Trophoblast cell (in vitro differentiated cells and primary cell): Measurements from ENCODE around the gene ZNF784.

ENCODE experiments used
- DNase-seq, 2 donors: peaks; one replicate each; pipeline ENCODE4 v3.0.0-alpha.2; 2016
- H2AFZ ChIP-seq: 2 replicates; pipeline ENCODE4 v1.6.1; 2013; ENCODE audit warnings: low read length, moderate library complexity, mild to moderate bottlenecking; ENCODE audit not compliant: insufficient read depth, poor library complexity
- H2AK5ac ChIP-seq: 2 replicates; pipeline ENCODE4 v1.6.1; 2013; ENCODE audit warnings: mild to moderate bottlenecking, low read length
- H2BK120ac ChIP-seq: 2 replicates; pipeline ENCODE4 v1.6.1; 2013; ENCODE audit warnings: low read length, mild to moderate bottlenecking, moderate library complexity; ENCODE audit not compliant: insufficient read depth, poor library complexity
- H2BK12ac ChIP-seq: 2 replicates; pipeline ENCODE4 v1.6.1; 2013; ENCODE audit warnings: mild to moderate bottlenecking, low read length, moderate library complexity
- H2BK5ac ChIP-seq: 2 replicates; pipeline ENCODE4 v1.6.1; 2013; ENCODE audit warnings: low read length, low read depth, moderate library complexity, mild to moderate bottlenecking; ENCODE audit not compliant: poor library complexity
- H3K14ac ChIP-seq: 2 replicates; pipeline ENCODE4 v1.6.1; 2013; ENCODE audit warnings: mild to moderate bottlenecking, low read length
- H3K18ac ChIP-seq: 2 replicates; pipeline ENCODE4 v1.6.1; 2013; ENCODE audit warnings: mild to moderate bottlenecking, low read length
- H3K23ac ChIP-seq: 2 replicates; pipeline ENCODE4 v1.6.1; 2013; ENCODE audit warnings: low read length
- H3K27ac ChIP-seq: 2 replicates; pipeline ENCODE4 v1.5.1; 2013; ENCODE audit warnings: low read depth, mild to moderate bottlenecking, inconsistent platforms, low read length, moderate library complexity
- H3K27me3 ChIP-seq: 2 replicates; pipeline ENCODE4 v1.6.1; 2013; ENCODE audit warnings: inconsistent platforms, mild to moderate bottlenecking, low read length, moderate library complexity; ENCODE audit not compliant: insufficient read depth
- H3K36me3 ChIP-seq, 2 experiments: 1 replicate in 1 of 2; 2 replicates in 1 of 2; pipeline ENCODE4 v1.6.1; 2013; ENCODE audit warnings: low read length in 2 of 2, mild to moderate bottlenecking in 2 of 2, moderate library complexity in 1 of 2; ENCODE audit not compliant: insufficient read depth in 2 of 2, control insufficient read depth in 1 of 2
- H3K4ac ChIP-seq: 2 replicates; pipeline ENCODE4 v1.6.1; 2013; ENCODE audit warnings: low read depth, mild to moderate bottlenecking, low read length, moderate library complexity
- H3K4me1 ChIP-seq, 2 experiments: 1 replicate in 1 of 2; 2 replicates in 1 of 2; pipeline ENCODE4 v1.6.1; 2013; ENCODE audit warnings: low read length in 2 of 2, mild to moderate bottlenecking in 2 of 2, moderate library complexity in 1 of 2; ENCODE audit not compliant: insufficient read depth in 2 of 2, control insufficient read depth in 1 of 2
- H3K4me2 ChIP-seq: 2 replicates; pipeline ENCODE4 v1.6.1; 2013; ENCODE audit warnings: inconsistent platforms, mild to moderate bottlenecking, low read length, moderate library complexity
- H3K4me3 ChIP-seq: 2 replicates; pipeline ENCODE4 v1.5.1; 2013; ENCODE audit warnings: mild to moderate bottlenecking, low read depth, low read length, inconsistent platforms
- H3K79me1 ChIP-seq: one replicate; pipeline ENCODE4 v1.6.1; 2013; ENCODE audit warnings: low read length
- H3K79me2 ChIP-seq: 2 replicates; pipeline ENCODE4 v1.6.1; 2013; ENCODE audit warnings: low read length, mild to moderate bottlenecking; ENCODE audit not compliant: control insufficient read depth, insufficient read depth, poor library complexity
- H3K9ac ChIP-seq: 2 replicates; pipeline ENCODE4 v1.6.1; 2013; ENCODE audit warnings: mild to moderate bottlenecking, low read length
- H3K9me3 ChIP-seq: 2 replicates; pipeline ENCODE4 v1.6.1; 2013; ENCODE audit warnings: low read depth, mild to moderate bottlenecking, control low read depth, inconsistent platforms, low read length; ENCODE audit not compliant: insufficient read depth
- H4K12ac ChIP-seq: 2 replicates; pipeline ENCODE4 v1.6.1; 2013; ENCODE audit warnings: low read depth, mild to moderate bottlenecking, low read length, moderate library complexity
- H4K8ac ChIP-seq: 2 replicates; pipeline ENCODE4 v1.6.1; 2013; ENCODE audit warnings: low read depth, mild to moderate bottlenecking, low read length, moderate library complexity
- H4K91ac ChIP-seq: one replicate; pipeline ENCODE4 v1.6.1; 2013; ENCODE audit warnings: low read depth, mild to moderate bottlenecking, low read length, moderate library complexity
- WGBS: extraction: QIAGEN DNeasy Blood & Tissue Kit; methylation state at CpG from one replicate; pipeline ENCODE4 v1.1.7; 2013; ENCODE audit warnings: missing lambda C conversion rate; ENCODE audit not compliant: insufficient read length, insufficient coverage; ENCODE audit errors: extremely low coverage; 5-methylcytosine and 5-hydroxymethylcytosine counted together

ZNF784 gene

DNA sequence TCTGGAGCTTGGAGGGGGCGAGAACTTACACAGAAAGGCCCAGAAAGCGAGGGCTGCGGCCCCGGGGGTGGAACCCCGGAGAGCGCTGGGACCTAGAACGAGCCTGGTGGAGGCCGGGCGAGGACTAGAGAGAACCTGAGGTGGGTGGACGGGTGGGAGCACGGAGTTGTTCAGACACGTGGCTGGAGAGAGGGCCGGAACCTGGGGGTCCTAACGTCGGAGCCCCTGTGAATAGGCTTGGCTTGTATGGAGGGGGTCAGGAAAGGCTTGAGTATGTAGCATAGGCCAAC, 19.5 kb upstream of the ZNF784 start:
- Histone ChIP-seq H2AFZ (no peak overlapping the region), H3K23ac (no peak overlapping the region), H2AK5ac (peak overlapping the region; percentile 79), H3K9me3 (no peaks in the 10 kb centered on the region), H4K8ac (peak overlapping the region; percentile 85), H3K79me2 (peaks cover 27% of the 10 kb centered on the region), H3K4ac (peak overlapping the region; percentile 96), H2BK5ac (peak overlapping the region; percentile 37), H3K79me1 (peaks cover 31% of the 10 kb centered on the region), H4K12ac (peak overlapping the region; percentile 61), H2BK120ac (peak overlapping the region; percentile 21), H3K4me1 (peaks cover 18 to 30% of the 10 kb centered on the region in 2 experiments), H3K27ac (no peak overlapping the region), H4K91ac (peak overlapping the region; percentile 69), H3K18ac (peak overlapping the region; percentile 22), H2BK12ac (no peak overlapping the region), H3K36me3 (peaks cover 13% of the 10 kb centered on the region in 2 experiments), H3K9ac (peak overlapping the region; percentile 94), H3K4me3 (peak overlapping the region; percentile 85), H3K14ac (peak overlapping the region; percentile 80), H3K27me3 (no peaks in the 10 kb centered on the region), H3K4me2 (peak overlapping the region; percentile 87)
- no peak for DNase-seq
- WGBS = no CpG with 5 or more reads among the region's 15 CpGs

DNA sequence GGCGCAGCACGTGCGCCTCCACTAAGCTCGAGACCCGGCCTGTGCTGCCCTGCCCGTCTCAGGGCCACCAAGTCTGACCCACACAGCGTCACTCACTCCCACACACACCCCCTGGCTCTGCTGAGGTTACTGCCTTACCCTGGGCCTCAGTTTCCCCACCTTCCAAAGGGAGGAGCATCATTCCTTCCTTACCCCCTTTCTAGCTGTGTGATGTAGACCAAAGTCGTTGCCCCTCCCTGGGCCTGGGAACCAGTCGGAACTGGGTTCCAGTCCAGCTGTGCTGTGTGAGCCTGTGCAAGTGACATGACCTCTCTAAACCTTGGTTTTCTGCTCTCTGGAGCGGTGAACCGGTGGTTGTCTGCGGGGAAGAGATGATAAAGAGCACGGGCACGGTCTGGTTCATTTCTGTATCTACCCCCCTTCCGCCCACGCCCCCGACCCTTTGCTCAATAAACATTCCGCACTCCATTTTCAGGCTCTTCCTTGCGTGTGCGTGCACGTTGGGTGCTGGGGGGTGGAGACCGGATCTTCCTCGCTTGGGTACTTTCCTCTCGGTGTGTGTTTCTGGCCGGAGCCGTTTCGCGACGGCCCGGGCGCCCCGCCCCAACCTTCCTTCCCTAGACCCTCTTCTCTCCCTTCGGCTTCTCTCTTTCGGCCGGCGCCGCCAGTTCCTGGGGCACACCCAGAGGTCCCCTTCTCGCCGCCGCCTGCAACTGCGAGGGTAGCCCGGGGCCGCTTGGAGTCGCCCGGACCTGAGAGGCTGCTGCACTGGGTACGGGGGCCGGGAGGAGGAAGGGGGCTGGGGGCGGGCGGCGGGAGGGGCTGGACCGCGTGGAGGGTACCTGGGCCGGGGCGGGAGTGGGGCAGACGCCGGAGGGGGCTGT, 18.9 kb upstream of the ZNF784 start, which contains the start of gene ZNF581:
TSS of gene ZNF581 (plus strand) at position 647 of the 884 bp plus-strand sequence. CDS start 923 bp downstream, outside the sequence.
- no peaks in the 10 kb centered on the region for H3K27me3 ChIP-seq
- WGBS = no CpG with 5 or more reads among the region's 56 CpGs
- peak within 1 kb of the TSS; percentile 94 for H3K9ac ChIP-seq
- peak within 1 kb of the TSS; percentile 89 for H3K14ac ChIP-seq
- H3K27ac ChIP-seq = peak within 1 kb of the TSS; percentile 48
- H2BK12ac ChIP-seq = no peak within 1 kb of the TSS
- peak within 1 kb of the TSS; percentile 85 for H3K4me3 ChIP-seq
- H4K8ac ChIP-seq = peak within 1 kb of the TSS; percentile 85
- peak; percentile 51 to 76 for DNase-seq
- H3K4ac ChIP-seq = peak within 1 kb of the TSS; percentile 96
- no peak within 1 kb of the TSS for H3K23ac ChIP-seq
- H3K18ac ChIP-seq = peak within 1 kb of the TSS; percentile 22
- peaks cover 27% of the 10 kb centered on the region for H3K79me1 ChIP-seq
- H3K36me3 ChIP-seq = peaks cover 16% of the 10 kb centered on the region in 2 experiments
- peak within 1 kb of the TSS; percentile 54 for H2BK5ac ChIP-seq
- no peaks in the 10 kb centered on the region for H3K9me3 ChIP-seq
- peak within 1 kb of the TSS; percentile 69 for H4K91ac ChIP-seq
- peak within 1 kb of the TSS; percentile 70 for H4K12ac ChIP-seq
- H3K79me2 ChIP-seq = peaks cover 24% of the 10 kb centered on the region
- peak within 1 kb of the TSS; percentile 97 for H3K4me2 ChIP-seq
- H3K4me1 ChIP-seq = peaks cover 18 to 25% of the 10 kb centered on the region in 2 experiments
- H2BK120ac ChIP-seq = peak within 1 kb of the TSS; percentile 21
- H2AFZ ChIP-seq = peak within 1 kb of the TSS; percentile 47
- H2AK5ac ChIP-seq = peak within 1 kb of the TSS; percentile 79

DNA sequence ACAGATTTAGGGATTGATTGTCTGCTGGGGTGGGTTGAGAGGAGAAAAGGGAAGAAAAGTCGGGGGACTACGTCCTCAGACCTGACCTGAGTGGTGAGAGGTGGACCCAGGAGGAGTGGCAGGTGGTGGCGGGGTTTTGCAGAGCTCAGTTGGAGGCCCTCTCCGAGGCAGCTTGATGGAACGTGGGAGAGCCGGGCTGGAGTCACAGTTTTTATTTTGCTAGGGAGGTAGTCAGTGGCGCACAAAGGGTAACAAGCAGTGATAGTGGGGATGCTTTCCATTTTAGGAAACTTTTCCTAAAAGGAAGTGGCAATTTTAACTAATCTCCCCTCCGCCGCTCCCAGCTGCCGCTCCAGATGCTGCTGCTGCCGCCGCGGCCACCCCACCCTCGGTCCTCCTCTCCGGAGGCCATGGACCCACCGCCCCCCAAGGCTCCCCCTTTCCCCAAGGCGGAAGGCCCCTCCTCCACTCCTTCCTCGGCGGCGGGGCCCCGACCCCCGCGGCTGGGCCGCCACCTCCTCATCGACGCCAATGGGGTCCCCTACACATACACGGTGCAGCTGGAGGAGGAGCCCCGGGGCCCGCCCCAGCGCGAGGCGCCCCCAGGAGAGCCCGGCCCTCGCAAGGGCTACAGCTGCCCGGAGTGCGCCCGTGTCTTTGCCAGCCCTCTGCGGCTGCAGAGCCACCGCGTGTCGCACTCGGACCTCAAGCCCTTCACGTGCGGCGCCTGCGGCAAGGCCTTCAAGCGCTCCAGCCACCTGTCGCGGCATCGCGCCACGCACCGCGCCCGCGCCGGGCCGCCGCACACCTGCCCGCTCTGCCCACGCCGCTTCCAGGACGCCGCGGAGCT, 18.0 kb upstream of the ZNF784 start:
- Histone ChIP-seq H2BK12ac (no peak overlapping the region), H3K4me2 (peak overlapping the region; percentile 97), H3K14ac (peak overlapping the region; percentile 2), H3K4ac (peak overlapping the region; percentile 54), H3K36me3 (peaks cover 16% of the 10 kb centered on the region in 2 experiments), H2BK120ac (no peak overlapping the region), H2AFZ (no peak overlapping the region), H4K12ac (peak overlapping the region; percentile 28), H4K8ac (peak overlapping the region; percentile 39), H3K27me3 (no peaks in the 10 kb centered on the region), H3K79me2 (peaks cover 20% of the 10 kb centered on the region), H3K79me1 (peaks cover 20% of the 10 kb centered on the region), H3K4me1 (peaks cover 18 to 23% of the 10 kb centered on the region in 2 experiments), H2BK5ac (no peak overlapping the region), H3K23ac (no peak overlapping the region), H3K4me3 (peak overlapping the region; percentile 85), H4K91ac (peak overlapping the region; percentile 46), H3K9me3 (no peaks in the 10 kb centered on the region), H3K9ac (peak overlapping the region; percentile 30), H2AK5ac (peak overlapping the region; percentile 47), H3K27ac (peak overlapping the region; percentile 23), H3K18ac (no peak overlapping the region)
- peak in 1 of 2 donors; percentile 56 for DNase-seq
- WGBS = no CpG with 5 or more reads among the region's 65 CpGs

DNA sequence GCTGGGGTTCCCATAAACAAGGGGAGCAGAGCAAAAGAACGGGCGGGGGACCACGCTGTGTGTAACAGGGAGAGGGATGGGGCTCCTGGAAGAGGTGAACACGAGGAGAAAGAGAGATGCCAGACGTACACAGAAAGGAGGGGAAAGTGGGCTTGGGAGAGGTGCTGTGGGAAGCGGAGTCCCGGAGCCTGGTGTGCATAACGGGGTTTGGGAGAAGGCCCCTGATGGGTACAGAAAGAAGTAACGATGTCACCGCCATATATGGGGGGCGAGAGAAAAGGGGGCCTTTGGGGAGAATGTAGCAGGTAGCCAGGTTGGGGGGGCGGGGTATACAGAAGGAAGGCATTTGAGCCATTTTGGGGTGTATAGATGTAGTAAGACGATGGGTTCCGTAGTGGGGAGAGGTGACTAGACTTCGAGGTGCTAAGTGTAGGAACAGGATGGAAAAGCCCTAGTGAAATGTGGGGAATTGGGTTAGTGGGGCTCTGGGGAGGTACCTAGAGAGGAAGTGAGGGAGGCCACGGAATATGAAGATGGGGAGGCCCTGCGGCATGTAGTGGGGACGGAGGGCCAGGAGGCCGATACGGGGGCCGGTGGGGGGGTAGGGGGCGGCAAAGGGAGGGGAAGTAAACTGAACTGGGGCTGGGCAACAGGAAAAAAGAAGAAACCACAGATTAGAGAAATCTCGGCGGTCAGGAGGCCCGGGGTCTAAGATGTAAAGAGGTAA, 17.2 kb upstream of the ZNF784 start:
- Histone ChIP-seq H2AFZ (peak overlapping the region; percentile 50), H3K79me2 (peaks cover 20% of the 10 kb centered on the region), H2BK5ac (peak overlapping the region; percentile 78), H4K91ac (peak overlapping the region; percentile 90), H3K4me2 (peak overlapping the region; percentile 97), H3K36me3 (peaks cover 16 to 19% of the 10 kb centered on the region in 2 experiments), H3K14ac (peak overlapping the region; percentile 91), H3K18ac (peak overlapping the region; percentile 50), H2BK120ac (peak overlapping the region; percentile 74), H3K9ac (peak overlapping the region; percentile 77), H2BK12ac (no peak overlapping the region), H3K4me1 (peaks cover 18 to 23% of the 10 kb centered on the region in 2 experiments), H3K79me1 (peaks cover 20% of the 10 kb centered on the region), H4K12ac (peak overlapping the region; percentile 91), H3K27me3 (no peaks in the 10 kb centered on the region), H3K27ac (peak overlapping the region; percentile 90), H3K4me3 (peak overlapping the region; percentile 85), H3K9me3 (no peaks in the 10 kb centered on the region), H3K4ac (peak overlapping the region; percentile 83), H4K8ac (peak overlapping the region; percentile 89), H2AK5ac (peak overlapping the region; percentile 45), H3K23ac (no peak overlapping the region)
- DNase-seq = no peak
- WGBS = no CpG with 5 or more reads among the region's 25 CpGs
